ENCODE results near the gene HSD17B11.

DNA sequence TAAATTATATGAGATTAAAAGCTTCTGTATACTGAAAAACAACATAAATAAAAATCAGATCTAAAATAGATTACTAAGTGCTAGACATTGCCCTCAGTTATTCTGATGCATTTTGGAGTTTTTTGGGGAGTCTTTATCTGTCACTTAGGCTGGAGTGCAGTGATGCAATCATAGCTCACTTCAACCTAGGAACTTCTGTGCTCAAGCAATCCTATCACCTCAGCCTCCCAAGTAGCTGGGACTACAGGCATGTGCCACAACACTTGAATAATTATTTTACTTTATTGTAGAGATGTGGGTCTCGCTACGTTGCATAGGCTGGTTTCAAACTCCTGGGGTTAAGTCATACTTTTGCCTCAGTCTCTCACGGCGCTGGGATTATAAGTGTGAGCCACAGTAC lies 31.7 kb downstream of the HSD17B11 start:
- TF ChIP-seq, protein P1, sequence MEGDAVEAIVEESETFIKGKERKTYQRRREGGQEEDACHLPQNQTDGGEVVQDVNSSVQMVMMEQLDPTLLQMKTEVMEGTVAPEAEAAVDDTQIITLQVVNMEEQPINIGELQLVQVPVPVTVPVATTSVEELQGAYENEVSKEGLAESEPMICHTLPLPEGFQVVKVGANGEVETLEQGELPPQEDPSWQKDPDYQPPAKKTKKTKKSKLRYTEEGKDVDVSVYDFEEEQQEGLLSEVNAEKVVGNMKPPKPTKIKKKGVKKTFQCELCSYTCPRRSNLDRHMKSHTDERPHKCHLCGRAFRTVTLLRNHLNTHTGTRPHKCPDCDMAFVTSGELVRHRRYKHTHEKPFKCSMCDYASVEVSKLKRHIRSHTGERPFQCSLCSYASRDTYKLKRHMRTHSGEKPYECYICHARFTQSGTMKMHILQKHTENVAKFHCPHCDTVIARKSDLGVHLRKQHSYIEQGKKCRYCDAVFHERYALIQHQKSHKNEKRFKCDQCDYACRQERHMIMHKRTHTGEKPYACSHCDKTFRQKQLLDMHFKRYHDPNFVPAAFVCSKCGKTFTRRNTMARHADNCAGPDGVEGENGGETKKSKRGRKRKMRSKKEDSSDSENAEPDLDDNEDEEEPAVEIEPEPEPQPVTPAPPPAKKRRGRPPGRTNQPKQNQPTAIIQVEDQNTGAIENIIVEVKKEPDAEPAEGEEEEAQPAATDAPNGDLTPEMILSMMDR (conservative IDR thresholded peaks at IDR 0.05 in 1 of 2, IDR thresholded peaks at IDR 0.05 in 1 of 2; ENCODE audit: low read depth in 1 of 2, low read length in 2 of 2), result no peak
- TF ChIP-seq EZH2 (IDR thresholded peaks at IDR 0.05; ENCODE audit: low read length, missing control alignments), result no peak

All from fibroblast of lung (primary cell).